ENCODE results near the gene DDX51.

GRCh38 chr12:132105467-132105866 lies 38.7 kb downstream of the DDX51 start:
- TF ChIP-seq CTCF (IDR thresholded peaks at IDR 0.05) = no peak
- TF ChIP-seq POLR2AphosphoS5 (IDR thresholded peaks at IDR 0.05) = no peak

Data from esophagus muscularis mucosa (tissue), 3 donors.